A549 (cell line): ENCODE data around the gene NFASC.

Experiments used
- FOSL2 ChIP-seq, 2 experiments: fragments of 450-650 bp in 1 of 2; fragments of >200 bp in 1 of 2; sonication (Bioruptor Twin) in 1 of 2; formaldehyde crosslinking; IDR thresholded peaks; 2 replicates each; pipeline versions ENCODE4 v1.5.0 to v1.6.1; 2016 to 2020; ENCODE audit warnings: mild to moderate bottlenecking in 1 of 2, moderate library complexity in 1 of 2
- KDM1A ChIP-seq: fragments of 200-600 bp; sonication (generic); IDR thresholded peaks from 2 replicates; pipeline ENCODE4 v1.6.1; 2016; ENCODE audit warnings: low read depth, mild to moderate bottlenecking
- MAX ChIP-seq: IDR thresholded peaks from 2 replicates; pipeline ENCODE4 v1.6.1; 2012
- RAD21 ChIP-seq, 2 experiments: fragments of >200 bp in 1 of 2; sonication (Bioruptor Twin) in 1 of 2; formaldehyde crosslinking in 1 of 2; IDR thresholded peaks in 1 of 2; conservative IDR thresholded peaks in 1 of 2; 2 replicates in 1 of 2; 3 replicates in 1 of 2; pipeline ENCODE4 v1.6.1; 2012 to 2018; ENCODE audit warnings: inconsistent platforms in 1 of 2
- SMC3 ChIP-seq: fragments of >200 bp; sonication (Bioruptor Twin); formaldehyde crosslinking; IDR thresholded peaks from 3 replicates; pipeline ENCODE4 v1.6.1; 2018; ENCODE audit warnings: inconsistent platforms
- TF ChIP-seq, protein P1 (sequence below): fragments of >200 bp; sonication (Bioruptor Twin); formaldehyde crosslinking; IDR thresholded peaks from 3 replicates; pipeline ENCODE4 v1.5.1; 2016
- TF ChIP-seq, protein P2 (sequence below): fragments of 200-600 bp; sonication (generic); IDR thresholded peaks from 2 replicates; pipeline ENCODE4 v1.6.1; 2016; ENCODE audit warnings: antibody characterized with exemption, mild to moderate bottlenecking, moderate library complexity

GRCh38 chr1:204836856-204837255 lies 33.8 kb upstream of the NFASC start:
- no peak for TF ChIP-seq RAD21 (conservative IDR thresholded peaks at IDR 0.05 in 1 of 2, IDR thresholded peaks at IDR 0.05 in 1 of 2)
- TF ChIP-seq, protein P1, sequence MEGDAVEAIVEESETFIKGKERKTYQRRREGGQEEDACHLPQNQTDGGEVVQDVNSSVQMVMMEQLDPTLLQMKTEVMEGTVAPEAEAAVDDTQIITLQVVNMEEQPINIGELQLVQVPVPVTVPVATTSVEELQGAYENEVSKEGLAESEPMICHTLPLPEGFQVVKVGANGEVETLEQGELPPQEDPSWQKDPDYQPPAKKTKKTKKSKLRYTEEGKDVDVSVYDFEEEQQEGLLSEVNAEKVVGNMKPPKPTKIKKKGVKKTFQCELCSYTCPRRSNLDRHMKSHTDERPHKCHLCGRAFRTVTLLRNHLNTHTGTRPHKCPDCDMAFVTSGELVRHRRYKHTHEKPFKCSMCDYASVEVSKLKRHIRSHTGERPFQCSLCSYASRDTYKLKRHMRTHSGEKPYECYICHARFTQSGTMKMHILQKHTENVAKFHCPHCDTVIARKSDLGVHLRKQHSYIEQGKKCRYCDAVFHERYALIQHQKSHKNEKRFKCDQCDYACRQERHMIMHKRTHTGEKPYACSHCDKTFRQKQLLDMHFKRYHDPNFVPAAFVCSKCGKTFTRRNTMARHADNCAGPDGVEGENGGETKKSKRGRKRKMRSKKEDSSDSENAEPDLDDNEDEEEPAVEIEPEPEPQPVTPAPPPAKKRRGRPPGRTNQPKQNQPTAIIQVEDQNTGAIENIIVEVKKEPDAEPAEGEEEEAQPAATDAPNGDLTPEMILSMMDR, result no peak
- TF ChIP-seq SMC3, result no peak
- TF ChIP-seq MAX, result no peak
- TF ChIP-seq, protein P2, sequence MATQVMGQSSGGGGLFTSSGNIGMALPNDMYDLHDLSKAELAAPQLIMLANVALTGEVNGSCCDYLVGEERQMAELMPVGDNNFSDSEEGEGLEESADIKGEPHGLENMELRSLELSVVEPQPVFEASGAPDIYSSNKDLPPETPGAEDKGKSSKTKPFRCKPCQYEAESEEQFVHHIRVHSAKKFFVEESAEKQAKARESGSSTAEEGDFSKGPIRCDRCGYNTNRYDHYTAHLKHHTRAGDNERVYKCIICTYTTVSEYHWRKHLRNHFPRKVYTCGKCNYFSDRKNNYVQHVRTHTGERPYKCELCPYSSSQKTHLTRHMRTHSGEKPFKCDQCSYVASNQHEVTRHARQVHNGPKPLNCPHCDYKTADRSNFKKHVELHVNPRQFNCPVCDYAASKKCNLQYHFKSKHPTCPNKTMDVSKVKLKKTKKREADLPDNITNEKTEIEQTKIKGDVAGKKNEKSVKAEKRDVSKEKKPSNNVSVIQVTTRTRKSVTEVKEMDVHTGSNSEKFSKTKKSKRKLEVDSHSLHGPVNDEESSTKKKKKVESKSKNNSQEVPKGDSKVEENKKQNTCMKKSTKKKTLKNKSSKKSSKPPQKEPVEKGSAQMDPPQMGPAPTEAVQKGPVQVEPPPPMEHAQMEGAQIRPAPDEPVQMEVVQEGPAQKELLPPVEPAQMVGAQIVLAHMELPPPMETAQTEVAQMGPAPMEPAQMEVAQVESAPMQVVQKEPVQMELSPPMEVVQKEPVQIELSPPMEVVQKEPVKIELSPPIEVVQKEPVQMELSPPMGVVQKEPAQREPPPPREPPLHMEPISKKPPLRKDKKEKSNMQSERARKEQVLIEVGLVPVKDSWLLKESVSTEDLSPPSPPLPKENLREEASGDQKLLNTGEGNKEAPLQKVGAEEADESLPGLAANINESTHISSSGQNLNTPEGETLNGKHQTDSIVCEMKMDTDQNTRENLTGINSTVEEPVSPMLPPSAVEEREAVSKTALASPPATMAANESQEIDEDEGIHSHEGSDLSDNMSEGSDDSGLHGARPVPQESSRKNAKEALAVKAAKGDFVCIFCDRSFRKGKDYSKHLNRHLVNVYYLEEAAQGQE, result no peak
- no peak for TF ChIP-seq KDM1A
- no peak for TF ChIP-seq FOSL2 (IDR thresholded peaks at IDR 0.05)
- no peak for TF ChIP-seq FOSL2 (CRISPR knock-in tag; IDR thresholded peaks at IDR 0.05)
